DND-41 (cell line): ENCODE results near the gene INPP5A.

Experiments used
- ATAC-seq: fragments of 200-7000 bp; cut with Tn5 transposase; 3 replicates; pipeline ENCODE4 v1.9.1; 2021; ENCODE audit warnings: low read depth; ENCODE audit not compliant: insufficient read depth
- DNase-seq: peaks from one replicate; pipeline ENCODE4 v3.0.0-alpha.2; 2020
- H2AFZ ChIP-seq: 2 replicates; pipeline ENCODE4 v1.6.0; 2012; ENCODE audit warnings: low read depth, low read length
- H3K27ac ChIP-seq: 2 replicates; pipeline ENCODE4 v1.5.1; 2012; ENCODE audit warnings: low read length, inconsistent platforms
- H3K27me3 ChIP-seq: fragments of 200-600 bp; sonication (generic); 2 replicates; pipeline ENCODE4 v1.6.0; 2012; ENCODE audit warnings: low read length, mild to moderate bottlenecking, inconsistent platforms; ENCODE audit not compliant: insufficient read depth, poor library complexity
- H3K36me3 ChIP-seq: 2 replicates; pipeline ENCODE4 v1.5.1; 2012; ENCODE audit warnings: low read length, inconsistent platforms; ENCODE audit not compliant: insufficient read depth
- H3K4me1 ChIP-seq: 2 replicates; pipeline ENCODE4 v1.5.1; 2012; ENCODE audit warnings: mild to moderate bottlenecking, low read length; ENCODE audit not compliant: insufficient read depth
- H3K4me2 ChIP-seq: 2 replicates; pipeline ENCODE4 v1.6.0; 2012; ENCODE audit warnings: mild to moderate bottlenecking, moderate library complexity, low read length, inconsistent platforms; ENCODE audit not compliant: insufficient read depth
- H3K4me3 ChIP-seq, 2 experiments: fragments of 200-600 bp in 1 of 2; shearing (Covaris generic) in 1 of 2; 2 replicates each; pipeline ENCODE4 v1.5.1; 2012 to 2016; ENCODE audit warnings: inconsistent platforms in 2 of 2, low read length in 2 of 2, mild to moderate bottlenecking in 2 of 2, low read depth in 1 of 2, moderate library complexity in 1 of 2
- H3K79me2 ChIP-seq: 2 replicates; pipeline ENCODE4 v1.6.0; 2012; ENCODE audit warnings: low read length, inconsistent platforms; ENCODE audit not compliant: insufficient read depth
- H3K9ac ChIP-seq: 2 replicates; pipeline ENCODE4 v1.6.0; 2012; ENCODE audit warnings: low read depth, mild to moderate bottlenecking, inconsistent platforms, low read length, moderate library complexity
- H3K9me3 ChIP-seq: 2 replicates; pipeline ENCODE4 v1.5.1; 2012; ENCODE audit warnings: low read length, moderate library complexity, mild to moderate bottlenecking, inconsistent platforms; ENCODE audit not compliant: insufficient read depth, severe bottlenecking
- H4K20me1 ChIP-seq: 2 replicates; pipeline ENCODE4 v1.6.0; 2012; ENCODE audit warnings: low read length; ENCODE audit not compliant: insufficient read depth
- CTCF ChIP-seq: IDR thresholded peaks from 2 replicates; pipeline ENCODE4 v1.5.1; 2012; ENCODE audit warnings: borderline replicate concordance, low read length, moderate library complexity, mild to moderate bottlenecking; ENCODE audit not compliant: poor library complexity, severe bottlenecking; ENCODE audit errors: extremely low read depth
- EZH2 ChIP-seq: IDR thresholded peaks from 3 replicates; pipeline ENCODE4 v1.6.1; 2012; ENCODE audit warnings: borderline replicate concordance, low read depth, mild to moderate bottlenecking, moderate library complexity, low read length, inconsistent platforms; ENCODE audit not compliant: severe bottlenecking

The INPP5A gene

GRCh38 chr10:132677096-132677472, 139.5 kb downstream of the INPP5A start:
- Histone ChIP-seq H3K36me3 (0 out of 2 replicates have a peak, but pooled peaks cover 3% of the 10 kb centered on the region), H3K79me2 (peaks cover 2% of the 10 kb centered on the region; the same call in 1 of the 2 replicates), H3K27ac (no peak overlapping the region), H2AFZ (no peak overlapping the region), H3K4me3 (no peak overlapping the region), H3K27me3 (no peaks in the 10 kb centered on the region), H3K9me3 (no peaks in the 10 kb centered on the region), H3K4me1 (no peaks in the 10 kb centered on the region), H3K9ac (no peak overlapping the region), H3K4me2 (no peak overlapping the region), H4K20me1 (peaks cover 19% of the 10 kb centered on the region)
- TF ChIP-seq CTCF: no peak
- TF ChIP-seq EZH2: no peak
- ATAC-seq: no peak
- DNase-seq: no peak

- no peaks in the 10 kb centered on the region for H3K9me3 ChIP-seq
- H3K27me3 ChIP-seq: no peaks in the 10 kb centered on the region
- DNase-seq (no peak), ATAC-seq (no peak)
- H2AFZ ChIP-seq: no peak overlapping the region
- no peak overlapping the region for H3K27ac ChIP-seq
- no peak overlapping the region for H3K4me3 ChIP-seq
- H3K4me1 ChIP-seq: no peaks in the 10 kb centered on the region
- TF ChIP-seq CTCF (no peak), EZH2 (no peak)
- 0 out of 2 replicates have a peak, but pooled peaks cover 3% of the 10 kb centered on the region for H3K36me3 ChIP-seq
- no peak overlapping the region for H3K9ac ChIP-seq
- H3K4me2 ChIP-seq: no peak overlapping the region
- H3K79me2 ChIP-seq: peaks cover 2% of the 10 kb centered on the region; the same call in 1 of the 2 replicates
- H4K20me1 ChIP-seq: peaks cover 19% of the 10 kb centered on the region
These were observed 140.1 kb downstream of the INPP5A start for GRCh38 chr10:132677473-132678227.

GRCh38 chr10:132678436-132679216, 141.0 kb downstream of the INPP5A start:
- H3K27ac ChIP-seq: no peak overlapping the region
- H3K36me3 ChIP-seq: 0 out of 2 replicates have a peak, but pooled peaks cover 6% of the 10 kb centered on the region
- H3K9me3 ChIP-seq: no peaks in the 10 kb centered on the region
- H3K4me3 ChIP-seq: no peak overlapping the region
- peaks cover 24% of the 10 kb centered on the region for H4K20me1 ChIP-seq
- DNase-seq (no peak), ATAC-seq (no peak)
- no peak overlapping the region for H2AFZ ChIP-seq
- peaks cover 2% of the 10 kb centered on the region; the same call in 1 of the 2 replicates for H3K79me2 ChIP-seq
- no peaks in the 10 kb centered on the region for H3K27me3 ChIP-seq
- TF ChIP-seq EZH2: no peak
- TF ChIP-seq CTCF: no peak
- no peaks in the 10 kb centered on the region for H3K4me1 ChIP-seq
- H3K9ac ChIP-seq: no peak overlapping the region
- no peak overlapping the region for H3K4me2 ChIP-seq
